SK-MEL-5 (cell line): Measurements from ENCODE around the gene BMAL2. TPM values are rescaled to one million over a fixed set of nuclear protein-coding genes. Genes with fewer than 3 reads are reported as not detected.

Experiments used
- DNase-seq: peaks from one replicate; pipeline ENCODE4 v3.0.0-alpha.2; 2016; ENCODE audit warnings: low read depth, low spot score
- in situ Hi-C: cut with HindIII; loops from 2 replicates; pipeline ENCODE4 v1.10.0; 2016; ENCODE audit warnings: low sequenced_read_pairs, high pct_unique_total_duplicates, low pct_unique_long_range_greater_than_20kb
- total RNA-seq: library from RNA; depleted of rRNA; stranded (reverse); fragments of >200 nt; shearing (Covaris generic); gene quantifications from 2 replicates; pipeline ENCODE4 v1.2.3, GENCODE V29; 2014

Gene BMAL2
- total RNA-seq, 1 experiment from 2014 or later, result 2.8 TPM

- in situ Hi-C loops, result no loop called here
- DNase-seq, result no peak
Measured at GRCh38 chr12:27309293-27309994, 23.2 kb upstream of the BMAL2 start.

- in situ Hi-C loops, result no loop called here
- no peak for DNase-seq
Measured at GRCh38 chr12:27309995-27310315, 22.7 kb upstream of the BMAL2 start.

- no peak for DNase-seq
- in situ Hi-C loops, result no loop called here
Measured at GRCh38 chr12:27316947-27317346, 15.7 kb upstream of the BMAL2 start.

- no peak for DNase-seq
- in situ Hi-C loops, result no loop called here
Measured at GRCh38 chr12:27319409-27319808, 13.2 kb upstream of the BMAL2 start.

GRCh38 chr12:27319848-27320247 is 12.8 kb upstream of the BMAL2 start:
- no peak for DNase-seq
- in situ Hi-C loops, result no loop called here

GRCh38 chr12:27324530-27324929 is 8.1 kb upstream of the BMAL2 start:
- DNase-seq, result no peak
- in situ Hi-C loops, result no loop called here

GRCh38 chr12:27330846-27331245 is 1.8 kb upstream of the BMAL2 start:
- in situ Hi-C loops, result no loop called here
- DNase-seq, result no peak

- peak; percentile 10 for DNase-seq
- in situ Hi-C loops, result no loop called here
Measured at GRCh38 chr12:27331291-27331926, 1.2 kb upstream of the BMAL2 start.

GRCh38 chr12:27331927-27332324 is 710 bp upstream of the BMAL2 start:
- DNase-seq, result no peak
- in situ Hi-C loops, result no loop called here

- no peak for DNase-seq
- in situ Hi-C loops, result no loop called here
Measured at GRCh38 chr12:27332407-27332713, 276 bp upstream of the BMAL2 start.

- DNase-seq, result no peak
- in situ Hi-C loops, result no loop called here
Measured at GRCh38 chr12:27333403-27334009, 870 bp downstream of the BMAL2 start.

GRCh38 chr12:27334042-27334720 is 1.5 kb downstream of the BMAL2 start:
- DNase-seq, result no peak
- in situ Hi-C loops, result no loop called here

- DNase-seq, result no peak
- in situ Hi-C loops, result no loop called here
Measured at GRCh38 chr12:27334721-27335082, 2.1 kb downstream of the BMAL2 start.

- in situ Hi-C loops, result no loop called here
- DNase-seq, result no peak
Measured at GRCh38 chr12:27335364-27336281, 3.0 kb downstream of the BMAL2 start.

- in situ Hi-C loops, result no loop called here
- no peak for DNase-seq
Measured at GRCh38 chr12:27336282-27336653, 3.6 kb downstream of the BMAL2 start.

GRCh38 chr12:27337376-27337775 is 4.7 kb downstream of the BMAL2 start:
- in situ Hi-C loops, result no loop called here
- DNase-seq, result no peak

- in situ Hi-C loops, result no loop called here
Measured at GRCh38 chr12:27338473-27338872, 5.8 kb downstream of the BMAL2 start.

GRCh38 chr12:27340971-27341370 is 8.3 kb downstream of the BMAL2 start:
- DNase-seq, result no peak
- in situ Hi-C loops, result no loop called here

More at GRCh38 chr12:27338473-27338872, 5.8 kb downstream of the BMAL2 start:
- no peak for DNase-seq
